Vein endothelial cell (primary cell): ENCODE measurements around the gene MAGEB18. TPM values are rescaled to one million over a fixed set of nuclear protein-coding genes. Genes with fewer than 3 reads are reported as not detected.

Source experiments
- total RNA-seq: library from RNA; depleted of rRNA; stranded (reverse); fragments of >200 nt; gene quantifications from 2 replicates; pipeline ENCODE4 v1.2.3, GENCODE V29; 2012

The MAGEB18 gene
- not detected in 2 replicates for total RNA-seq

GRCh38 chrX:26138274-26138673 lies at the start of gene MAGEB18:
TSS of gene MAGEB18 (plus strand) at chrX:26138343. CDS start at chrX:26138986, 643 bp downstream.

DNA sequence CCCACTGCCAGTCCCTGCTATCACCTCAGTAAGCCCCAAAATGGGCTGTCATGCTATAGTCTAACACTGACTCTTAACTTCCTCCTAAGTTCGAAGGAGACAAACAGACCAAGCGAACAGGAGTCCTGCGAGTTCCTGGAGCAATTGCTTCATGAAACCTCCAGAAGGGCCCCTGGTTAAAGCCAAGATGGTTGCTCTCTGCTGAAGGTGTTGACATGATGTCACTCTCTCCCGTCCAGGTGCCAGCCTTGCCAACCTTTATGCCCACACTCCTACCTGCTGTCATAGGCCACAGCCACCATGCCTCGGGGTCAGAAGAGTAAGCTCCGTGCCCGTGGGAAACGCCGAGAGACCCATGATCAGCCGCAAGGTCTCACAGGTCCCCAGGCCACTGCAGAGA lies 22.2 kb downstream of the MAGEB18 start, which contains the start of gene MAGEB6B:
Gene MAGEB6B (plus strand): TSS at position 301 of the 400 bp plus-strand sequence. CDS start 0 bp downstream, at position 301.

Other genes starting within 250 kb of the MAGEB18 start
- not detected in 2 replicates for gene MAGEB6B, start 22.3 kb downstream of the MAGEB18 start, total RNA-seq
- gene MAGEB6, start 54.1 kb downstream of the MAGEB18 start, total RNA-seq = not detected in 2 replicates
- gene MAGEB5, start 77.8 kb downstream of the MAGEB18 start, total RNA-seq = not detected in 2 replicates